ENCODE measurements around the gene IGSF3. TPM values are rescaled to one million over a fixed set of nuclear protein-coding genes. Genes with fewer than 3 reads are reported as not detected.
"Not testable (repeated sequence)": the region's sequence is repeated elsewhere in the genome, so short reads cannot be mapped to it uniquely, and the experiment has no call there.

The IGSF3 gene
- total RNA-seq, 1 donor from 2014 or later = 27.2 TPM

- H3K27ac Mint-ChIP-seq (ENCODE audit: unreplicated experiment); H3K27me3 Mint-ChIP-seq (ENCODE audit: low read depth); H3K4me3 Mint-ChIP-seq; DNase-seq (ENCODE audit: low read depth, low spot score); H3K36me3 Mint-ChIP-seq (ENCODE audit: low read depth); H3K9me3 Mint-ChIP-seq: not testable (repeated sequence)
- peaks cover 23% of the 10 kb centered on the region for H3K4me1 Mint-ChIP-seq
Observed at GRCh38 chr1:116596742-116597307, 70.7 kb downstream of the IGSF3 start.

GRCh38 chr1:116595946-116596741, 71.4 kb downstream of the IGSF3 start:
- H3K9me3 Mint-ChIP-seq; H3K27ac Mint-ChIP-seq (ENCODE audit: unreplicated experiment); H3K27me3 Mint-ChIP-seq (ENCODE audit: low read depth); H3K36me3 Mint-ChIP-seq (ENCODE audit: low read depth); H3K4me3 Mint-ChIP-seq: not testable (repeated sequence)
- DNase-seq (ENCODE audit: low read depth, low spot score) = peak; percentile 44
- H3K4me1 Mint-ChIP-seq = peaks cover 27% of the 10 kb centered on the region
- TF ChIP-seq CTCF (conservative IDR thresholded peaks at IDR 0.05) = peak; percentile 68

- H3K4me3 Mint-ChIP-seq; H3K9me3 Mint-ChIP-seq; DNase-seq (ENCODE audit: low read depth, low spot score); H3K27ac Mint-ChIP-seq (ENCODE audit: unreplicated experiment); H3K27me3 Mint-ChIP-seq (ENCODE audit: low read depth); H3K36me3 Mint-ChIP-seq (ENCODE audit: low read depth): not testable (repeated sequence)
- TF ChIP-seq CTCF (conservative IDR thresholded peaks at IDR 0.05) = peak; percentile 43
- H3K4me1 Mint-ChIP-seq = peaks cover 27% of the 10 kb centered on the region
Observed at GRCh38 chr1:116595065-116595840, 72.3 kb downstream of the IGSF3 start.

GRCh38 chr1:116593977-116594376, 73.6 kb downstream of the IGSF3 start:
- H3K27ac Mint-ChIP-seq (ENCODE audit: unreplicated experiment); H3K27me3 Mint-ChIP-seq (ENCODE audit: low read depth); H3K4me3 Mint-ChIP-seq; DNase-seq (ENCODE audit: low read depth, low spot score); H3K36me3 Mint-ChIP-seq (ENCODE audit: low read depth); H3K9me3 Mint-ChIP-seq: not testable (repeated sequence)
- H3K4me1 Mint-ChIP-seq = peaks cover 32% of the 10 kb centered on the region

GRCh38 chr1:116593401-116593800, 74.1 kb downstream of the IGSF3 start:
- peaks cover 32% of the 10 kb centered on the region for H3K4me1 Mint-ChIP-seq
- H3K9me3 Mint-ChIP-seq; H3K36me3 Mint-ChIP-seq (ENCODE audit: low read depth); H3K4me3 Mint-ChIP-seq; H3K27ac Mint-ChIP-seq (ENCODE audit: unreplicated experiment); DNase-seq (ENCODE audit: low read depth, low spot score); H3K27me3 Mint-ChIP-seq (ENCODE audit: low read depth): not testable (repeated sequence)

- H3K4me3 Mint-ChIP-seq; DNase-seq (ENCODE audit: low read depth, low spot score): not testable (repeated sequence)
- H3K27ac Mint-ChIP-seq (ENCODE audit: unreplicated experiment) = peak overlapping the region; percentile 85
Observed at GRCh38 chr1:116591951-116592605, 75.5 kb downstream of the IGSF3 start.

GRCh38 chr1:116591006-116591950, 76.3 kb downstream of the IGSF3 start:
- not testable (repeated sequence) for H3K27ac Mint-ChIP-seq (ENCODE audit: unreplicated experiment); H3K9me3 Mint-ChIP-seq; H3K27me3 Mint-ChIP-seq (ENCODE audit: low read depth); DNase-seq (ENCODE audit: low read depth, low spot score); H3K4me3 Mint-ChIP-seq; H3K36me3 Mint-ChIP-seq (ENCODE audit: low read depth)
- peaks cover 45% of the 10 kb centered on the region for H3K4me1 Mint-ChIP-seq

More at GRCh38 chr1:116591951-116592605, 75.5 kb downstream of the IGSF3 start:
- not testable (repeated sequence) for H3K36me3 Mint-ChIP-seq (ENCODE audit: low read depth); H3K27me3 Mint-ChIP-seq (ENCODE audit: low read depth); H3K9me3 Mint-ChIP-seq
- H3K4me1 Mint-ChIP-seq = peaks cover 39% of the 10 kb centered on the region

- not testable (repeated sequence) for H3K36me3 Mint-ChIP-seq (ENCODE audit: low read depth); H3K27me3 Mint-ChIP-seq (ENCODE audit: low read depth); DNase-seq (ENCODE audit: low read depth, low spot score); H3K4me3 Mint-ChIP-seq; H3K9me3 Mint-ChIP-seq
- H3K4me1 Mint-ChIP-seq = peaks cover 41% of the 10 kb centered on the region
- peak overlapping the region; percentile 43 for H3K27ac Mint-ChIP-seq (ENCODE audit: unreplicated experiment)
Observed at GRCh38 chr1:116590359-116591005, 77.1 kb downstream of the IGSF3 start.

GRCh38 chr1:116589101-116589735, 78.3 kb downstream of the IGSF3 start:
- H3K27ac Mint-ChIP-seq (ENCODE audit: unreplicated experiment) = peak overlapping the region; percentile 12
- not testable (repeated sequence) for H3K27me3 Mint-ChIP-seq (ENCODE audit: low read depth); H3K36me3 Mint-ChIP-seq (ENCODE audit: low read depth); H3K9me3 Mint-ChIP-seq; DNase-seq (ENCODE audit: low read depth, low spot score); H3K4me3 Mint-ChIP-seq
- H3K4me1 Mint-ChIP-seq = peaks cover 38% of the 10 kb centered on the region
